ENCODE data around the gene FAXDC2.

FAXDC2 gene

GRCh38 chr5:154851351-154851750 lies 948 bp upstream of the FAXDC2 start:
- no peak for TF ChIP-seq SPI1 (IDR thresholded peaks at IDR 0.05; ENCODE audit: low read depth, low read length)
- no peak for TF ChIP-seq TAF1 (IDR thresholded peaks at IDR 0.05; ENCODE audit: low read depth, low read length)
- no peak for TF ChIP-seq POU2F2 (IDR thresholded peaks at IDR 0.05; ENCODE audit: low read depth, low read length)
- no peak for TF ChIP-seq POLR2AphosphoS5 (IDR thresholded peaks at IDR 0.05; ENCODE audit: low read depth, low read length)
- TF ChIP-seq PAX5 (IDR thresholded peaks at IDR 0.05; ENCODE audit: insufficient read depth, low read length, severe bottlenecking): no peak
- no peak for TF ChIP-seq POLR2A (IDR thresholded peaks at IDR 0.05; ENCODE audit: low read depth, low read length)
- no peak for DNase-seq (ENCODE audit: insufficient read length, low spot score)
- FAIRE-seq: no peak

- DNase-seq (ENCODE audit: insufficient read length, low spot score) (no peak), FAIRE-seq (no peak)
- no peak for TF ChIP-seq POLR2AphosphoS5 (IDR thresholded peaks at IDR 0.05; ENCODE audit: low read depth, low read length)
- no peak for TF ChIP-seq PAX5 (IDR thresholded peaks at IDR 0.05; ENCODE audit: insufficient read depth, low read length, severe bottlenecking)
- TF ChIP-seq POLR2A (IDR thresholded peaks at IDR 0.05; ENCODE audit: low read depth, low read length): no peak
- no peak for TF ChIP-seq POU2F2 (IDR thresholded peaks at IDR 0.05; ENCODE audit: low read depth, low read length)
- no peak for TF ChIP-seq TAF1 (IDR thresholded peaks at IDR 0.05; ENCODE audit: low read depth, low read length)
- no peak for TF ChIP-seq SPI1 (IDR thresholded peaks at IDR 0.05; ENCODE audit: low read depth, low read length)
Observed at GRCh38 chr5:154849791-154850201, 607 bp downstream of the FAXDC2 start.

GRCh38 chr5:154849264-154849785 lies 1.1 kb downstream of the FAXDC2 start:
- no peak for FAIRE-seq
- DNase-seq (ENCODE audit: insufficient read length, low spot score): no peak
- TF ChIP-seq POLR2A (IDR thresholded peaks at IDR 0.05; ENCODE audit: low read depth, low read length) (no peak), POU2F2 (IDR thresholded peaks at IDR 0.05; ENCODE audit: low read depth, low read length) (no peak)

- DNase-seq (ENCODE audit: insufficient read length, low spot score) (no peak), FAIRE-seq (no peak)
- TF ChIP-seq POLR2AphosphoS5 (IDR thresholded peaks at IDR 0.05; ENCODE audit: low read depth, low read length) (no peak), POU2F2 (IDR thresholded peaks at IDR 0.05; ENCODE audit: low read depth, low read length) (no peak), SPI1 (IDR thresholded peaks at IDR 0.05; ENCODE audit: low read depth, low read length) (no peak), TAF1 (IDR thresholded peaks at IDR 0.05; ENCODE audit: low read depth, low read length) (no peak), PAX5 (IDR thresholded peaks at IDR 0.05; ENCODE audit: insufficient read depth, low read length, severe bottlenecking) (no peak), POLR2A (IDR thresholded peaks at IDR 0.05; ENCODE audit: low read depth, low read length) (no peak)
Observed at GRCh38 chr5:154844809-154845208, 5.6 kb downstream of the FAXDC2 start.

GRCh38 chr5:154842689-154843530 lies 7.5 kb downstream of the FAXDC2 start:
- no peak for TF ChIP-seq POLR2A (IDR thresholded peaks at IDR 0.05; ENCODE audit: low read depth, low read length)
- TF ChIP-seq POLR2AphosphoS5 (IDR thresholded peaks at IDR 0.05; ENCODE audit: low read depth, low read length): no peak
- TF ChIP-seq SPI1 (IDR thresholded peaks at IDR 0.05; ENCODE audit: low read depth, low read length): no peak
- TF ChIP-seq POU2F2 (IDR thresholded peaks at IDR 0.05; ENCODE audit: low read depth, low read length): no peak
- no peak for TF ChIP-seq TAF1 (IDR thresholded peaks at IDR 0.05; ENCODE audit: low read depth, low read length)
- TF ChIP-seq PAX5 (IDR thresholded peaks at IDR 0.05; ENCODE audit: insufficient read depth, low read length, severe bottlenecking): no peak
- FAIRE-seq (no peak), DNase-seq (ENCODE audit: insufficient read length, low spot score) (no peak)

GRCh38 chr5:154841273-154841661 lies 9.1 kb downstream of the FAXDC2 start:
- DNase-seq (ENCODE audit: insufficient read length, low spot score) (no peak), FAIRE-seq (no peak)
- no peak for TF ChIP-seq SPI1 (IDR thresholded peaks at IDR 0.05; ENCODE audit: low read depth, low read length)
- TF ChIP-seq PAX5 (IDR thresholded peaks at IDR 0.05; ENCODE audit: insufficient read depth, low read length, severe bottlenecking): no peak
- TF ChIP-seq POU2F2 (IDR thresholded peaks at IDR 0.05; ENCODE audit: low read depth, low read length): no peak
- TF ChIP-seq TAF1 (IDR thresholded peaks at IDR 0.05; ENCODE audit: low read depth, low read length): no peak
- no peak for TF ChIP-seq POLR2A (IDR thresholded peaks at IDR 0.05; ENCODE audit: low read depth, low read length)
- no peak for TF ChIP-seq POLR2AphosphoS5 (IDR thresholded peaks at IDR 0.05; ENCODE audit: low read depth, low read length)

GRCh38 chr5:154840435-154841272 lies 9.7 kb downstream of the FAXDC2 start:
- TF ChIP-seq POU2F2 (IDR thresholded peaks at IDR 0.05; ENCODE audit: low read depth, low read length): no peak
- TF ChIP-seq PAX5 (IDR thresholded peaks at IDR 0.05; ENCODE audit: insufficient read depth, low read length, severe bottlenecking): no peak
- TF ChIP-seq SPI1 (IDR thresholded peaks at IDR 0.05; ENCODE audit: low read depth, low read length): no peak
- no peak for TF ChIP-seq POLR2AphosphoS5 (IDR thresholded peaks at IDR 0.05; ENCODE audit: low read depth, low read length)
- no peak for TF ChIP-seq POLR2A (IDR thresholded peaks at IDR 0.05; ENCODE audit: low read depth, low read length)
- no peak for TF ChIP-seq TAF1 (IDR thresholded peaks at IDR 0.05; ENCODE audit: low read depth, low read length)
- DNase-seq (ENCODE audit: insufficient read length, low spot score) (no peak), FAIRE-seq (no peak)

- TF ChIP-seq TAF1 (IDR thresholded peaks at IDR 0.05; ENCODE audit: low read depth, low read length) (no peak), SPI1 (IDR thresholded peaks at IDR 0.05; ENCODE audit: low read depth, low read length) (no peak), PAX5 (IDR thresholded peaks at IDR 0.05; ENCODE audit: insufficient read depth, low read length, severe bottlenecking) (no peak)
Observed at GRCh38 chr5:154837009-154837901, 13.1 kb downstream of the FAXDC2 start.

More at GRCh38 chr5:154837009-154837901, 13.1 kb downstream of the FAXDC2 start:
- FAIRE-seq (no peak), DNase-seq (ENCODE audit: insufficient read length, low spot score) (no peak)
